HepG2 (cell line): ENCODE results near the gene HSPA1B. TPM values are rescaled to one million over a fixed set of nuclear protein-coding genes. Genes with fewer than 3 reads are reported as not detected.

Experiments used
- ATAC-seq: fragments of 200-7000 bp; cut with Tn5 transposase; 3 replicates; pipeline ENCODE4 v1.9.1; 2020; ENCODE audit warnings: mild to moderate bottlenecking, moderate library complexity
- BruUV-seq: library from RNA; stranded (reverse); fragments of 400-500 nt; replicated peaks from 2 replicates; lab custom pipeline; 2021; lab: Mats Ljungman, UMichigan
- CTCF ChIA-PET: fragments of 300-600 bp; formaldehyde crosslinking; extraction: SDS; loops from one replicate; lab custom pipeline; 2021; ENCODE audit warnings: low total read pairs, inconsistent platforms, low intra/inter-chr PET ratio; lab: Yijun Ruan, JAX
- POLR2A ChIA-PET: fragments of 350-600 bp; sonication (Branson Sonifier 250); formaldehyde crosslinking; loops from one replicate; lab custom pipeline; 2020; ENCODE audit warnings: antibody characterized with exemption, inconsistent platforms; lab: Yijun Ruan, JAX
- DNase-seq: peaks from one replicate; pipeline ENCODE4 v3.0.0-alpha.2; 2015; ENCODE audit warnings: low spot score
- FAIRE-seq: peaks from 3 replicates; lab custom pipeline; 2011; peaks lifted over from hg19 to GRCh38; lab: Jason Lieb, UNC
- H2AFZ ChIP-seq: one replicate; pipeline ENCODE4 v1.6.1; 2011; ENCODE audit warnings: low read length, inconsistent platforms
- H3K27ac ChIP-seq: fragments of 300-600 bp; 3 replicates; pipeline ENCODE4 v1.8.0; 2011; ENCODE audit warnings: mixed run types, mild to moderate bottlenecking, mixed read lengths, low read length, inconsistent platforms; ENCODE audit not compliant: insufficient read depth; ENCODE audit errors: extremely low read length
- H3K27me3 ChIP-seq, 2 experiments: fragments of 200-600 bp in 1 of 2; 2 replicates in 1 of 2; 3 replicates in 1 of 2; pipeline versions ENCODE4 v1.6.0 to v1.8.0; 2011; ENCODE audit warnings: low read length in 2 of 2, mild to moderate bottlenecking in 2 of 2, moderate library complexity in 2 of 2, inconsistent platforms in 1 of 2; ENCODE audit not compliant: insufficient read depth in 2 of 2, control insufficient read depth in 1 of 2
- H3K36me3 ChIP-seq, 2 experiments: fragments of 200-600 bp in 1 of 2; replicated peaks in 1 of 2; 2 replicates in 1 of 2; 3 replicates in 1 of 2; pipeline versions ENCODE4 v1.5.1 to v1.8.0; 2011; ENCODE audit warnings: low read length in 2 of 2, inconsistent platforms in 1 of 2; ENCODE audit not compliant: insufficient read depth in 2 of 2, control insufficient read depth in 1 of 2
- H3K4me1 ChIP-seq: 2 replicates; pipeline ENCODE4 v1.5.1; 2012; ENCODE audit warnings: low read length, inconsistent platforms; ENCODE audit not compliant: insufficient read depth
- H3K4me2 ChIP-seq: 2 replicates; pipeline ENCODE4 v1.6.0; 2011; ENCODE audit warnings: low read depth, low read length, inconsistent platforms
- H3K4me3 ChIP-seq, 3 experiments: fragments of 200-600 bp in 1 of 3; sonication (generic), shearing (Covaris generic) in 1 of 3; replicated peaks in 1 of 3; 2 replicates each; pipeline ENCODE4 v1.5.1; 2011 to 2016; ENCODE audit warnings: low read length in 3 of 3, inconsistent platforms in 2 of 3, low read depth in 2 of 3, mild to moderate bottlenecking in 2 of 3, control low read depth in 1 of 3, mixed read lengths in 1 of 3; ENCODE audit not compliant: insufficient read depth in 1 of 3
- H3K79me2 ChIP-seq: one replicate; pipeline ENCODE4 v1.6.1; 2011; ENCODE audit warnings: low read length, inconsistent platforms; ENCODE audit not compliant: insufficient read depth
- H3K9ac ChIP-seq: 2 replicates; pipeline ENCODE4 v1.6.0; 2011; ENCODE audit warnings: mild to moderate bottlenecking, low read depth, low read length, inconsistent platforms; ENCODE audit not compliant: insufficient read depth
- H3K9me3 ChIP-seq: 2 replicates; pipeline ENCODE4 v1.5.1; 2012; ENCODE audit warnings: mild to moderate bottlenecking, low read length
- H4K20me1 ChIP-seq: 2 replicates; pipeline ENCODE4 v1.6.0; 2011; ENCODE audit warnings: inconsistent platforms, mild to moderate bottlenecking, low read length, moderate library complexity; ENCODE audit not compliant: insufficient read depth
- GABPA ChIP-seq, 2 experiments: IDR thresholded peaks; 2 replicates each; pipeline ENCODE4 v1.6.1; 2011 to 2016; ENCODE audit warnings: low read depth in 2 of 2, low read length in 1 of 2, missing biosample characterization in 1 of 2, missing genetic modification characterization in 1 of 2
- IKZF4 ChIP-seq: sonication (generic); formaldehyde crosslinking; IDR thresholded peaks from 2 replicates; pipeline ENCODE4 v1.5.1; 2020; ENCODE audit warnings: borderline replicate concordance, mild to moderate bottlenecking, low read depth, missing genetic modification reagents; ENCODE audit errors: not compliant biosample characterization
- MED8 ChIP-seq: sonication (generic); formaldehyde crosslinking; IDR thresholded peaks from 2 replicates; pipeline ENCODE4 v1.8.1; 2023; ENCODE audit warnings: mild to moderate bottlenecking, missing genetic modification reagents; ENCODE audit not compliant: insufficient replicate concordance
- MEF2D ChIP-seq: sonication (generic); formaldehyde crosslinking; IDR thresholded peaks from 2 replicates; pipeline ENCODE4 v1.5.1; 2020; ENCODE audit warnings: mild to moderate bottlenecking, missing genetic modification reagents
- MLLT10 ChIP-seq: sonication (generic); formaldehyde crosslinking; IDR thresholded peaks from 2 replicates; pipeline ENCODE4 v1.4.0; 2020; ENCODE audit warnings: missing genetic modification reagents
- NKX3-1 ChIP-seq: sonication (generic); formaldehyde crosslinking; IDR thresholded peaks from 2 replicates; pipeline ENCODE4 v1.5.0; 2020; ENCODE audit warnings: missing genetic modification reagents
- NR2C2 ChIP-seq: sonication (generic); formaldehyde crosslinking; IDR thresholded peaks from 2 replicates; pipeline ENCODE4 v1.4.0; 2020; ENCODE audit warnings: missing genetic modification reagents, mild to moderate bottlenecking, moderate library complexity, borderline replicate concordance
- PHF21A ChIP-seq: sonication (generic); formaldehyde crosslinking; IDR thresholded peaks from 2 replicates; pipeline ENCODE4 v1.5.0; 2020; ENCODE audit warnings: mild to moderate bottlenecking, missing genetic modification reagents
- RBAK ChIP-seq: sonication (generic); formaldehyde crosslinking; IDR thresholded peaks from 2 replicates; pipeline ENCODE4 v1.5.1; 2020; ENCODE audit warnings: mild to moderate bottlenecking, missing genetic modification reagents
- REPIN1 ChIP-seq: sonication (generic); formaldehyde crosslinking; IDR thresholded peaks from 2 replicates; pipeline ENCODE4 v1.8.0; 2022; ENCODE audit warnings: missing genetic modification reagents, low read depth, mild to moderate bottlenecking, borderline replicate concordance
- STAG1 ChIP-seq: sonication (generic); formaldehyde crosslinking; IDR thresholded peaks from 2 replicates; pipeline ENCODE4 v1.4.0; 2020; ENCODE audit warnings: missing genetic modification reagents
- ZNF17 ChIP-seq: sonication (generic); formaldehyde crosslinking; IDR thresholded peaks from 2 replicates; pipeline ENCODE4 v1.5.0; 2020; ENCODE audit warnings: mild to moderate bottlenecking, missing genetic modification reagents
- ZNF430 ChIP-seq: sonication (generic); formaldehyde crosslinking; IDR thresholded peaks from 2 replicates; pipeline ENCODE4 v1.9.0; 2021; ENCODE audit warnings: mild to moderate bottlenecking, missing genetic modification reagents
- ZNF607 ChIP-seq: sonication (generic); formaldehyde crosslinking; IDR thresholded peaks from 2 replicates; pipeline ENCODE4 v1.5.1; 2020; ENCODE audit warnings: missing genetic modification reagents, mild to moderate bottlenecking, borderline replicate concordance
- ZNF782 ChIP-seq: sonication (generic); formaldehyde crosslinking; IDR thresholded peaks from 2 replicates; pipeline ENCODE4 v1.4.0; 2020; ENCODE audit warnings: missing genetic modification reagents, mild to moderate bottlenecking, borderline replicate concordance
- WGBS: methylation state at CpG from one replicate; pipeline ENCODE4 v1.1.6; 2017; ENCODE audit warnings: low lambda C conversion rate; 5-methylcytosine and 5-hydroxymethylcytosine counted together
- in situ Hi-C: cut with HindIII; loops from 2 replicates; pipeline ENCODE4 v1.10.0; 2017; ENCODE audit warnings: low pct_unique_long_range_greater_than_20kb; ENCODE audit not compliant: extremely low pct_ligation_motif_present
- intact Hi-C: fragments of 100-400 bp; cut with micrococcal nuclease; formaldehyde crosslinking; loops from one replicate; pipeline ENCODE4 v1.10.0; 2022; ENCODE audit not compliant: unreplicated experiment
- polyA plus RNA-seq, 8 experiments: library from polyadenylated mRNA; depleted of rRNA in 3 of 8; stranded (reverse) in 7 of 8; unstranded in 1 of 8; fragments of >200 nt; fragmentation: Illumina TruSeq in 4 of 8; extraction: Trizol in 4 of 8; gene quantifications; 2 replicates each; pipeline versions ENCODE4 v1.2.1 to v1.2.3, GENCODE V29; 2011 to 2016; ENCODE audit warnings: low read depth in 4 of 8, missing spikeins in 1 of 8, mixed read lengths in 1 of 8; ENCODE audit not compliant: insufficient read depth in 1 of 8
- total RNA-seq, 5 experiments: library from RNA; depleted of rRNA; stranded (reverse); fragments of >200 nt; fragmentation: Illumina TruSeq; extraction: Trizol; gene quantifications; 2 replicates each; pipeline ENCODE4 v1.2.3, GENCODE V29; 2016; ENCODE audit warnings: low read depth in 1 of 5
- TF ChIP-seq, protein P1 (sequence below): sonication (generic); formaldehyde crosslinking; IDR thresholded peaks from 2 replicates; pipeline ENCODE4 v1.9.0; 2022; ENCODE audit warnings: low read depth, missing genetic modification reagents
- TF ChIP-seq, protein P2 (sequence below): sonication (generic); formaldehyde crosslinking; conservative IDR thresholded peaks from 2 replicates; pipeline ENCODE4 v1.5.0; 2020; ENCODE audit warnings: missing genetic modification reagents
- TF ChIP-seq, protein P3 (sequence below): sonication (generic); formaldehyde crosslinking; IDR thresholded peaks from 2 replicates; pipeline ENCODE4 v1.5.1; 2020; ENCODE audit warnings: missing genetic modification reagents, mild to moderate bottlenecking, borderline replicate concordance

HSPA1B gene
- total and polyA plus RNA-seq, 2 of the 13 experiments (the other 11 are each of a cell fraction or from before 2014, with no cell fraction given) = 26.0 to 186 TPM

DNA sequence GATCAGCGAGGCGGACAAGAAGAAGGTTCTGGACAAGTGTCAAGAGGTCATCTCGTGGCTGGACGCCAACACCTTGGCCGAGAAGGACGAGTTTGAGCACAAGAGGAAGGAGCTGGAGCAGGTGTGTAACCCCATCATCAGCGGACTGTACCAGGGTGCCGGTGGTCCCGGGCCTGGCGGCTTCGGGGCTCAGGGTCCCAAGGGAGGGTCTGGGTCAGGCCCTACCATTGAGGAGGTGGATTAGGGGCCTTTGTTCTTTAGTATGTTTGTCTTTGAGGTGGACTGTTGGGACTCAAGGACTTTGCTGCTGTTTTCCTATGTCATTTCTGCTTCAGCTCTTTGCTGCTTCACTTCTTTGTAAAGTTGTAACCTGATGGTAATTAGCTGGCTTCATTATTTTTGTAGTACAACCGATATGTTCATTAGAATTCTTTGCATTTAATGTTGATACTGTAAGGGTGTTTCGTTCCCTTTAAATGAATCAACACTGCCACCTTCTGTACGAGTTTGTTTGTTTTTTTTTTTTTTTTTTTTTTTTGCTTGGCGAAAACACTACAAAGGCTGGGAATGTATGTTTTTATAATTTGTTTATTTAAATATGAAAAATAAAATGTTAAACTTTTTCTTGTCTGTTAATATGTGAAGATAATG is 2.2 kb downstream of the HSPA1B start (continued):
- TF ChIP-seq, protein P1, sequence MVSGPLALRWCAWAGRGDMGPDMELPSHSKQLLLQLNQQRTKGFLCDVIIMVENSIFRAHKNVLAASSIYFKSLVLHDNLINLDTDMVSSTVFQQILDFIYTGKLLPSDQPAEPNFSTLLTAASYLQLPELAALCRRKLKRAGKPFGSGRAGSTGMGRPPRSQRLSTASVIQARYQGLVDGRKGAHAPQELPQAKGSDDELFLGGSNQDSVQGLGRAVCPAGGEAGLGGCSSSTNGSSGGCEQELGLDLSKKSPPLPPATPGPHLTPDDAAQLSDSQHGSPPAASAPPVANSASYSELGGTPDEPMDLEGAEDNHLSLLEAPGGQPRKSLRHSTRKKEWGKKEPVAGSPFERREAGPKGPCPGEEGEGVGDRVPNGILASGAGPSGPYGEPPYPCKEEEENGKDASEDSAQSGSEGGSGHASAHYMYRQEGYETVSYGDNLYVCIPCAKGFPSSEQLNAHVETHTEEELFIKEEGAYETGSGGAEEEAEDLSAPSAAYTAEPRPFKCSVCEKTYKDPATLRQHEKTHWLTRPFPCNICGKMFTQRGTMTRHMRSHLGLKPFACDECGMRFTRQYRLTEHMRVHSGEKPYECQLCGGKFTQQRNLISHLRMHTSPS = no peak
- TF ChIP-seq STAG1 (CRISPR knock-in tag) (peak; percentile 69), MED8 (CRISPR knock-in tag) (no peak), GABPA (IDR thresholded peaks at IDR 0.05; ENCODE audit: low read depth, low read length) (no peak), GABPA (CRISPR knock-in tag; IDR thresholded peaks at IDR 0.05; ENCODE audit: low read depth) (peak; percentile 4; the same call in 1 of the 2 replicates), MLLT10 (no peak)

DNA sequence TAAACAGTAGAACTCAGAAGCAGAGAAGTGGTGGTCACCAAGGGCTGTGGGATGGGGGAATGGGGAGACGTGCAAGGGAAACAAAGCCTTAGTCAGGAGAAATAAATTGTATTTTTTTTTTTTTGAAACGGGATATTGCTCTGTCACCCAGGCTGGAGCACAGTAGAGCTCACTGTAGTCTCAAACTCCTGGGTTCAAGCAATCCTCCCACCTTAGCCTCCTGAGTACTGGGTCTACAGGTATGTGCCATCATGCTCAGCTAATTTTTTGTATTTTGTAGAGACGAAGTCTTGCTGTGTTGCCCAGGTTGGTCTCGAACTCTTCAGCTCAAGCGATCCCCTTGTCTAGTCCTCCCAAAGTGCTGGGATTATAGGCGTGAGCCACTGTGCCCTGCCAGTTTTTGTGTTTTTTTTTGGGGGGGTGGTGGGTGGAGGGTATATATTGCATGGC is 3.4 kb downstream of the HSPA1B start:
- peak overlapping the region; percentile 68 for H3K27ac ChIP-seq
- in situ Hi-C loops (loop anchor here (5.0 kb wide), 1 partner anchor 59 kb away; no protein-coding TSS in a partner anchor), intact Hi-C loops (loop anchor here (1.0 to 10.0 kb wide), 6 partner anchors 36 to 164 kb away; partner anchors contain the start of genes CSNK2B, EHMT2, LY6G5B and NELFE)
- BruUV-seq = no TSS peak
- no peaks in the 10 kb centered on the region for H3K9me3 ChIP-seq
- WGBS = 36% methylated on average over 6 of the region's 6 CpGs
- H3K4me1 ChIP-seq = peaks cover 34% of the 10 kb centered on the region
- ATAC-seq = no peak
- peaks cover 6% of the 10 kb centered on the region for H4K20me1 ChIP-seq
- peak overlapping the region; percentile 80 to 99 (median 97) for H3K4me3 ChIP-seq
- peak overlapping the region; percentile 94 for H3K4me2 ChIP-seq
- H3K36me3 ChIP-seq = no peaks in the 10 kb centered on the region
- no peak for DNase-seq
- ChIA-PET POLR2A (interaction anchor here (0.7 to 15.7 kb wide), 28 partner anchors 8 to 187 kb away, joined by 3 to 264 read pairs (median 6); partner anchors contain the start of genes BAG6, CFB, CLIC1 and DDAH2), CTCF (interaction anchor here (1.2 to 2.2 kb wide), 3 partner anchors 33 to 58 kb away, joined by 3 to 16 read pairs (median 10); no protein-coding TSS in a partner anchor)
- peaks cover 0 to 2% of the 10 kb centered on the region in 2 experiments; a peak in 1 of 5 replicates for H3K27me3 ChIP-seq
- H2AFZ ChIP-seq = no peak overlapping the region
- H3K79me2 ChIP-seq = peaks cover 47% of the 10 kb centered on the region
- FAIRE-seq = no peak
- H3K9ac ChIP-seq = peak overlapping the region; percentile 81
- TF ChIP-seq NKX3-1 (CRISPR knock-in tag) (0 out of 2 replicates have a peak, but pooled peaks have one; percentile 31), REPIN1 (no peak), ZNF430 (CRISPR knock-in tag) (0 out of 2 replicates have a peak, but pooled peaks have one; percentile 44), RBAK (0 out of 2 replicates have a peak, but pooled peaks have one; percentile 10), MEF2D (0 out of 2 replicates have a peak, but pooled peaks have one; percentile 43), ZNF607 (no peak), ZNF17 (CRISPR knock-in tag) (no peak), ZNF782 (no peak), NR2C2 (no peak), PHF21A (CRISPR knock-in tag) (no peak), IKZF4 (CRISPR knock-in tag) (no peak)
- TF ChIP-seq, protein P2, sequence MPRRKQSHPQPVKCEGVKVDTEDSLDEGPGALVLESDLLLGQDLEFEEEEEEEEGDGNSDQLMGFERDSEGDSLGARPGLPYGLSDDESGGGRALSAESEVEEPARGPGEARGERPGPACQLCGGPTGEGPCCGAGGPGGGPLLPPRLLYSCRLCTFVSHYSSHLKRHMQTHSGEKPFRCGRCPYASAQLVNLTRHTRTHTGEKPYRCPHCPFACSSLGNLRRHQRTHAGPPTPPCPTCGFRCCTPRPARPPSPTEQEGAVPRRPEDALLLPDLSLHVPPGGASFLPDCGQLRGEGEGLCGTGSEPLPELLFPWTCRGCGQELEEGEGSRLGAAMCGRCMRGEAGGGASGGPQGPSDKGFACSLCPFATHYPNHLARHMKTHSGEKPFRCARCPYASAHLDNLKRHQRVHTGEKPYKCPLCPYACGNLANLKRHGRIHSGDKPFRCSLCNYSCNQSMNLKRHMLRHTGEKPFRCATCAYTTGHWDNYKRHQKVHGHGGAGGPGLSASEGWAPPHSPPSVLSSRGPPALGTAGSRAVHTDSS (CRISPR knock-in tag) = no peak
- TF ChIP-seq, protein P3, sequence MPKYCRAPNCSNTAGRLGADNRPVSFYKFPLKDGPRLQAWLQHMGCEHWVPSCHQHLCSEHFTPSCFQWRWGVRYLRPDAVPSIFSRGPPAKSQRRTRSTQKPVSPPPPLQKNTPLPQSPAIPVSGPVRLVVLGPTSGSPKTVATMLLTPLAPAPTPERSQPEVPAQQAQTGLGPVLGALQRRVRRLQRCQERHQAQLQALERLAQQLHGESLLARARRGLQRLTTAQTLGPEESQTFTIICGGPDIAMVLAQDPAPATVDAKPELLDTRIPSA (CRISPR knock-in tag) = no peak
